ENCODE results near the gene CYSLTR2.

- TF ChIP-seq CTCF (IDR thresholded peaks at IDR 0.05) (no peak), POLR2A (IDR thresholded peaks at IDR 0.05) (no peak), EP300 (IDR thresholded peaks at IDR 0.05) (no peak)
These were observed 24.6 kb downstream of the CYSLTR2 start for GRCh38 chr13:48678316-48678715.
